AG04449 (cell line): ENCODE results near the gene AFM.

Experiments used
- CTCF ChIA-PET: fragments of 350-600 bp; formaldehyde crosslinking; extraction: SDS; loops from one replicate; lab custom pipeline; 2021; ENCODE audit warnings: antibody characterized with exemption; lab: Yijun Ruan, JAX
- POLR2A ChIA-PET: fragments of 400-600, 350-600 bp; formaldehyde crosslinking; extraction: SDS; loops from one replicate; lab custom pipeline; 2020; ENCODE audit warnings: antibody characterized with exemption, inconsistent platforms; lab: Yijun Ruan, JAX
- DNase-seq: peaks from one replicate; pipeline ENCODE4 v3.0.0-alpha.2; 2010; ENCODE audit warnings: low read depth, low spot score
- H3K4me3 ChIP-seq: 2 replicates; pipeline ENCODE4 v1.5.1; 2011; ENCODE audit warnings: low read depth, mild to moderate bottlenecking, control low read depth, low read length
- CTCF ChIP-seq: IDR thresholded peaks from one replicate; pipeline ENCODE4 v1.5.1; 2011; ENCODE audit warnings: mild to moderate bottlenecking, moderate library complexity, low read length, control low read depth, inconsistent platforms; ENCODE audit not compliant: insufficient read depth; ENCODE audit errors: missing control alignments

AFM gene

GRCh38 chr4:73439991-73440390 lies 41.6 kb upstream of the AFM start:
- POLR2A ChIA-PET, result no interaction called here
- DNase-seq, result no peak
- CTCF ChIA-PET, result no interaction called here
- H3K4me3 ChIP-seq, result no peak overlapping the region
- TF ChIP-seq CTCF, result no peak

- no peak overlapping the region for H3K4me3 ChIP-seq
- CTCF ChIA-PET, result no interaction called here
- TF ChIP-seq CTCF, result no peak
- no peak for DNase-seq
- POLR2A ChIA-PET, result no interaction called here
These were observed 40.9 kb upstream of the AFM start for GRCh38 chr4:73440653-73441052.

GRCh38 chr4:73442275-73442674 lies 39.3 kb upstream of the AFM start:
- H3K4me3 ChIP-seq, result no peak overlapping the region
- no peak for TF ChIP-seq CTCF
- POLR2A ChIA-PET, result no interaction called here
- DNase-seq, result no peak
- CTCF ChIA-PET, result interaction anchor here (2.8 kb wide), 1 partner anchor 8 kb away, joined by 11 read pairs; no protein-coding TSS in a partner anchor

- H3K4me3 ChIP-seq, result no peak overlapping the region
- no peak for TF ChIP-seq CTCF
- ChIA-PET POLR2A (no interaction called here), CTCF (interaction anchor here (1.6 to 2.8 kb wide), 3 partner anchors 9 to 132 kb away, joined by 5 to 11 read pairs (median 10); no protein-coding TSS in a partner anchor)
- no peak for DNase-seq
These were observed 38.3 kb upstream of the AFM start for GRCh38 chr4:73443224-73443623.

GRCh38 chr4:73445383-73446335 lies 35.9 kb upstream of the AFM start:
- no peak overlapping the region for H3K4me3 ChIP-seq
- POLR2A ChIA-PET, result no interaction called here
- CTCF ChIA-PET, result interaction anchor here (0.7 to 4.6 kb wide), 20 partner anchors 8 to 715 kb away, joined by 3 to 53 read pairs (median 4); partner anchors contain the start of gene AFP
- DNase-seq, result no peak
- TF ChIP-seq CTCF, result no peak

- TF ChIP-seq CTCF, result peak; percentile 55
- DNase-seq, result no peak
- ChIA-PET CTCF (interaction anchor here (0.7 to 4.6 kb wide), 22 partner anchors 9 to 715 kb away, joined by 3 to 53 read pairs (median 4); partner anchors contain the start of gene AFP), POLR2A (no interaction called here)
- H3K4me3 ChIP-seq, result no peak overlapping the region
These were observed 35.1 kb upstream of the AFM start for GRCh38 chr4:73446336-73446938.
